Measurements from ENCODE around the gene DUSP2.
"Not testable (repeated sequence)": the region's sequence is repeated elsewhere in the genome, so short reads cannot be mapped to it uniquely, and the experiment has no call there.

Gene DUSP2

DNA sequence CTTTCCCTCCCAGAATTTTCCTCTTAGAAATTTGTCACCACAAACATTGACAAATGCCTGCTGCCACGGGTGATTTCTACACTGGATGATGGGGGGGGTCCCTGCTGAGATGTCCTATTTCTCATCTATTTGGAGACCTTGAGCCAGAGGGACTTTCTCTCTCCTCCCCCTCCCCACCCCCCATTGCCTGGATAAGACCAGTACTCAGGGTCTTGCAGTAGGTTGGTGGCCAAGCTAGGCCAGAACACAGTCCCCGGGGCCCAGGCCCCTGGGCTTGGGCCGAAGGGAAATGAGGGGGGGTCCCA lies 560 bp upstream of the DUSP2 start:
- Histone ChIP-seq H3K4me1 (ENCODE audit: control insufficient read depth, insufficient read depth, low read length) (peaks cover 31% of the 10 kb centered on the region), H3K36me3 (ENCODE audit: control insufficient read depth, insufficient read depth, low read length) (0 out of 2 replicates have a peak, but pooled peaks cover 3% of the 10 kb centered on the region), H3K27me3 (ENCODE audit: control insufficient read depth, insufficient read depth, low read length) (peaks cover 37% of the 10 kb centered on the region), H3K9ac (ENCODE audit: low read depth, low read length) (no peak overlapping the region), H3K9me3 (ENCODE audit: control insufficient read depth, insufficient read depth, low read length) (no peaks in the 10 kb centered on the region), H3K27ac (ENCODE audit: low read depth, low read length) (no peak overlapping the region), H3K4me3 (ENCODE audit: low read depth, low read length) (peak overlapping the region; percentile 62; the same call in 1 of the 2 replicates)

DNA sequence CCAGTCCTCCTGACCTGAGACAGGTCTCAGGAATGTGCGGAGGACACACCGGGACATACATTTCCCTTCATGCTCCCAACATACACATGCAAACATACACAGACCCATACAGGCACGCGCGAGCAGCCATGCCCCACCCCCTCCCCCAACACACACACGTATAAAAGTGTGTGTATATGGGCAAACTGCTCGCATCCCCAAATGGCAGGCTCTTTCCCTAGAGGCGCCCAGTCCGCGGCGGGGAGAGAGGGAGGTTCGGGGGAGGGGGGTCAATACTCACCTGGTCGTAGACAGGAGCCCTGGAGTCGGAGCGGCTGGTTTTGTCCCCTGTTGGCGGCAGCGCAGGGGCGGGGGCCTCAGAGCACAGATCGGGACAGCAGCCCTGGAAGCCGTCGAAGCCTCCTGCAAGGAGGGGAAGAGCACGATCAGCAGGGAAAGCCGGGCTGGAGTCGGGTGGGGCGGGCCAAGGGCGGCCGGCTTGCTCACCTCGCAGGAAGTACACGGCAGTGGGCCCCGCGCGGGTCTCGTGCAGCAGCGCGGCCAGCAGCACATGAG lies 682 bp downstream of the DUSP2 start:
- Histone ChIP-seq H3K36me3 (ENCODE audit: control insufficient read depth, insufficient read depth, low read length) (0 out of 2 replicates have a peak, but pooled peaks cover 3% of the 10 kb centered on the region), H3K9me3 (ENCODE audit: control insufficient read depth, insufficient read depth, low read length) (no peaks in the 10 kb centered on the region), H3K9ac (ENCODE audit: low read depth, low read length) (peak overlapping the region; percentile 75), H3K27me3 (ENCODE audit: control insufficient read depth, insufficient read depth, low read length) (peaks cover 37% of the 10 kb centered on the region), H3K4me1 (ENCODE audit: control insufficient read depth, insufficient read depth, low read length) (peaks cover 31% of the 10 kb centered on the region), H3K4me3 (ENCODE audit: low read depth, low read length) (peak overlapping the region; percentile 62), H3K27ac (ENCODE audit: low read depth, low read length) (no peak overlapping the region)

- no peak overlapping the region for H3K9ac ChIP-seq (ENCODE audit: low read depth, low read length)
- peaks cover 34% of the 10 kb centered on the region for H3K4me1 ChIP-seq (ENCODE audit: control insufficient read depth, insufficient read depth, low read length)
- peak overlapping the region; percentile 62 for H3K4me3 ChIP-seq (ENCODE audit: low read depth, low read length)
Observed at GRCh38 chr2:96143848-96144480, 1.3 kb downstream of the DUSP2 start.

GRCh38 chr2:96143231-96143847 lies 1.9 kb downstream of the DUSP2 start:
- Histone ChIP-seq H3K27ac (ENCODE audit: low read depth, low read length) (no peak overlapping the region), H3K9ac (ENCODE audit: low read depth, low read length) (no peak overlapping the region), H3K36me3 (ENCODE audit: control insufficient read depth, insufficient read depth, low read length) (0 out of 2 replicates have a peak, but pooled peaks cover 3% of the 10 kb centered on the region), H3K27me3 (ENCODE audit: control insufficient read depth, insufficient read depth, low read length) (peaks cover 37% of the 10 kb centered on the region), H3K9me3 (ENCODE audit: control insufficient read depth, insufficient read depth, low read length) (no peaks in the 10 kb centered on the region), H3K4me1 (ENCODE audit: control insufficient read depth, insufficient read depth, low read length) (peaks cover 30% of the 10 kb centered on the region), H3K4me3 (ENCODE audit: low read depth, low read length) (no peak overlapping the region)

More at GRCh38 chr2:96143848-96144480, 1.3 kb downstream of the DUSP2 start:
- 0 out of 2 replicates have a peak, but pooled peaks cover 3% of the 10 kb centered on the region for H3K36me3 ChIP-seq (ENCODE audit: control insufficient read depth, insufficient read depth, low read length)
- no peaks in the 10 kb centered on the region for H3K9me3 ChIP-seq (ENCODE audit: control insufficient read depth, insufficient read depth, low read length)
- H3K27me3 ChIP-seq (ENCODE audit: control insufficient read depth, insufficient read depth, low read length) = peaks cover 37% of the 10 kb centered on the region
- no peak overlapping the region for H3K27ac ChIP-seq (ENCODE audit: low read depth, low read length)

GRCh38 chr2:96142217-96143113 lies 2.8 kb downstream of the DUSP2 start:
- H3K9me3 ChIP-seq (ENCODE audit: control insufficient read depth, insufficient read depth, low read length) = no peaks in the 10 kb centered on the region
- no peak overlapping the region for H3K9ac ChIP-seq (ENCODE audit: low read depth, low read length)
- H3K36me3 ChIP-seq (ENCODE audit: control insufficient read depth, insufficient read depth, low read length) = 0 out of 2 replicates have a peak, but pooled peaks cover 3% of the 10 kb centered on the region
- peaks cover 34% of the 10 kb centered on the region for H3K27me3 ChIP-seq (ENCODE audit: control insufficient read depth, insufficient read depth, low read length)
- no peak overlapping the region for H3K27ac ChIP-seq (ENCODE audit: low read depth, low read length)
- H3K4me3 ChIP-seq (ENCODE audit: low read depth, low read length) = no peak overlapping the region
- H3K4me1 ChIP-seq (ENCODE audit: control insufficient read depth, insufficient read depth, low read length) = peaks cover 24% of the 10 kb centered on the region

GRCh38 chr2:96141624-96141967 lies 3.6 kb downstream of the DUSP2 start:
- peaks cover 29% of the 10 kb centered on the region for H3K27me3 ChIP-seq (ENCODE audit: control insufficient read depth, insufficient read depth, low read length)
- H3K9ac ChIP-seq (ENCODE audit: low read depth, low read length); H3K27ac ChIP-seq (ENCODE audit: low read depth, low read length); H3K36me3 ChIP-seq (ENCODE audit: control insufficient read depth, insufficient read depth, low read length); H3K4me3 ChIP-seq (ENCODE audit: low read depth, low read length); H3K9me3 ChIP-seq (ENCODE audit: control insufficient read depth, insufficient read depth, low read length): not testable (repeated sequence)
- H3K4me1 ChIP-seq (ENCODE audit: control insufficient read depth, insufficient read depth, low read length) = peaks cover 24% of the 10 kb centered on the region

DNA sequence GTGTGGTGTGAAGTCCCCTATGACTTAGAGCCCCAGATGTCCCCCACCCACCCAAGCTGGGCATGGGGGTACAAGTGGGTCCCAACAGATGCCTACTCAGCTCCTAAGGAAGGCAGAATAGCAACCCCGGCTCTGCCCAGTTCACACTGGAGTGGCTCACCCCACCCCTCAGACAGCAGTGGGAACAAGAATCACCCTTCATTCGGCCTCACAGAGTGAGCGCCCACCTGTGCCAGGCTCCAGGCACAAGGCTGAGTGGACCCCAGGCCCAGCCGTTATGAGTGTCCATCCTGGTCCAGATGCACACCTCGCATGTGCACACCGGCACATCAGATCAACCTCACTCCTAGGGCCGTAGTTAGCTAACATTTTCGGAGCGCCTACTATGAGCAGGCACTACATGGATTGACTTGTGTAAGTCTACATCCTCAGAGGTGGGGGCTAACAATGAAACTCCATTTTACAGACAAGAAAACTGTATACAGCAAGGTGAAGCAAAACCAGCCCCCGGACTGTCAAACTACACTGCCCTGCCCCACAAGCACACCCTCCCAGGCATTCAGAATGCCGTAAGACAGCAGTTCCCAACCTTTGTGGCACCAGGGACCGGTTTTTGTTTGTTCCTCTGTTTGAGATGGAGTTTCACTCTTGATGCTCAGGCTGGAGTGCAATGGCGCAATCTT lies 4.2 kb downstream of the DUSP2 start:
- H3K4me1 ChIP-seq (ENCODE audit: control insufficient read depth, insufficient read depth, low read length) = peaks cover 23% of the 10 kb centered on the region
- 0 out of 2 replicates have a peak, but pooled peaks cover 3% of the 10 kb centered on the region for H3K36me3 ChIP-seq (ENCODE audit: control insufficient read depth, insufficient read depth, low read length)
- H3K27ac ChIP-seq (ENCODE audit: low read depth, low read length) = no peak overlapping the region
- H3K27me3 ChIP-seq (ENCODE audit: control insufficient read depth, insufficient read depth, low read length) = peaks cover 24% of the 10 kb centered on the region
- no peaks in the 10 kb centered on the region for H3K9me3 ChIP-seq (ENCODE audit: control insufficient read depth, insufficient read depth, low read length)
- H3K4me3 ChIP-seq (ENCODE audit: low read depth, low read length) = no peak overlapping the region
- no peak overlapping the region for H3K9ac ChIP-seq (ENCODE audit: low read depth, low read length)

DNA sequence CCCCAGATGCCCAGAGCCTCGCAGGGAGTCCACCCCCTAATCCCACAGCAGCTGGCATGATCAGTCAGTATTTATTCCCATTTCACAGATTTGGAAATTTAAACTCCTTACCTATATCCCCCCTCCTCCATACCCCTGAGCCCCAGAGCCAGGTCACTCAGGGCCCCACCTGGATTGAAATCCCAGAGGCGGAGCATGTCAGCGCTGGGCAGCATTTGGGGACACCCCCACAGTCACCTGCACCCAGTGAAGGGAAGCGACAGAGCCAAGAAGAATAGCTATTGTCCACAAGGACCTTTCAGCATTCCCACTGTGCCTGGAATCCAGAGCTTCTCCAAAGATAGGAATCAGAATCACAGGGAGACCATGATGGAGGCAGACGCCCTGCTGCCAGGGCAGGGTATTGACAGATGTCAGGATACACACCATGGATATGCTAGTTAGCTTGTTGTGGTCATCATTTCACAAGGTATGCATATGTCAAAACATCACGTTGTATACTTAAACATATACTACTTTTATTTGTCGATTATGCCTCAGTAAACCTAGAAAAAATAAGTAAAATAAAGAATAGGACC lies 6.0 kb downstream of the DUSP2 start:
- no peaks in the 10 kb centered on the region for H3K9me3 ChIP-seq (ENCODE audit: control insufficient read depth, insufficient read depth, low read length)

DNA sequence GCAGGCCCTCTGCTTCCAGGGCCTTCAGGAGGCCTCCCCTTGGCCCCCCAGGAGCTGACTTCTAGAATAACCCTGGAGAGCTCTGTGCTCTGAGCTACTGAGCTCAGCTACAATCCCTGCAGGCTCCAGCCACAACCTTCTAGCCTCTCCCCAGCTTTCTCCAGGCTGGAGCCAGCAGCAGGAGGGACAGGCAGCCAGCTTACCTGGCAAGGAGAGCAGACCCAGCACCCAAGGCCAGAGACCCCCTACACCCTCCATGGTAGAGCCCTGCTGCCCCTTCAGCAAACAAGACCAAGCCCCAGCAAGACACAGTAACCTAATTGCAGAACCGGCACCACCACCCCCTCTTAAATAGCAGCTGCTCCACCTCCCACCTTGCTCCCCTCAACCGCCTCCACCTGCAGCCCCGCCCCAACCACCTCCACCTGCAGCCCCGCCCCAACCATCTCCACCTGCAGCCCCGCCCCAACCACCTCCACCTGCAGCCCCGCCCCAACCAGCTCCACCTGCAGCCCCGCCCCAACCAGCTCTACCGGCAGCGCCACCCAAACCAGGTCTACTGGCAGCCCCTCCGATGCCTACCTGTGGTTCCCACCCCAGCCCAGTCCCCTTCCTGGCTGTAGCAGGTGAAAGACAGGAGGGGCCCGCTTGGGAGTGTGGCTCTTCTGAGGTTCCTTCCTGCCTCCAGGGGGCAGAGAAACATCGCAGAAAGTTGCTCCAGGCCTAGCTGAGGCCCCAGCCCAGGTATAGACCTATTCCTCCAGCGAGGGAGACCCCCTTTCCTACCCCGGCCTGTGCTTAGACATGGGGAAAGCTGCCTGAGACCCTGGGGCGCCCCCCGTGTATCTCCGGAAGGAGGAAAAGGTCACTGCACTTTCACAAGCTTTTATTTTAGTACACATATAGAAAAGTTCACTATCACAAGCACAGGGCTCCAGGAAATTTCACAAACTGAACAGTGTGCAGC lies 6.8 kb downstream of the DUSP2 start, which contains the start of gene ASTL:
Gene ASTL, minus strand, starts transcription at position 324 of the 967 bp plus-strand sequence. Its CDS starts 66 bp downstream, at position 258.
- Histone ChIP-seq H3K36me3 (ENCODE audit: control insufficient read depth, insufficient read depth, low read length) (0 out of 2 replicates have a peak, but pooled peaks cover 3% of the 10 kb centered on the region), H3K9me3 (ENCODE audit: control insufficient read depth, insufficient read depth, low read length) (no peaks in the 10 kb centered on the region), H3K9ac (ENCODE audit: low read depth, low read length) (no peak within 1 kb of the TSS), H3K27me3 (ENCODE audit: control insufficient read depth, insufficient read depth, low read length) (no peaks in the 10 kb centered on the region), H3K4me1 (ENCODE audit: control insufficient read depth, insufficient read depth, low read length) (peaks cover 10% of the 10 kb centered on the region), H3K27ac (ENCODE audit: low read depth, low read length) (no peak within 1 kb of the TSS), H3K4me3 (ENCODE audit: low read depth, low read length) (no peak within 1 kb of the TSS)

More for the DNA sequence above, 6.0 kb downstream of the DUSP2 start:
- H3K27me3 ChIP-seq (ENCODE audit: control insufficient read depth, insufficient read depth, low read length) = peaks cover 6% of the 10 kb centered on the region
- H3K4me3 ChIP-seq (ENCODE audit: low read depth, low read length) = no peak overlapping the region
- H3K27ac ChIP-seq (ENCODE audit: low read depth, low read length) = no peak overlapping the region
- H3K36me3 ChIP-seq (ENCODE audit: control insufficient read depth, insufficient read depth, low read length) = 0 out of 2 replicates have a peak, but pooled peaks cover 3% of the 10 kb centered on the region
- peaks cover 14% of the 10 kb centered on the region for H3K4me1 ChIP-seq (ENCODE audit: control insufficient read depth, insufficient read depth, low read length)
- no peak overlapping the region for H3K9ac ChIP-seq (ENCODE audit: low read depth, low read length)
